HUES6 (cell line): ENCODE data around the gene CADM1.

ENCODE experiments used
- H3K27ac ChIP-seq: 2 replicates; pipeline ENCODE4 v1.7.0; 2013; ENCODE audit warnings: low read depth, mild to moderate bottlenecking, low read length, inconsistent platforms
- H3K27me3 ChIP-seq: 2 replicates; pipeline ENCODE4 v1.6.1; 2013; ENCODE audit warnings: low read length; ENCODE audit not compliant: control insufficient read depth, insufficient read depth
- H3K36me3 ChIP-seq: 2 replicates; pipeline ENCODE4 v1.6.1; 2013; ENCODE audit warnings: low read length; ENCODE audit not compliant: control insufficient read depth, insufficient read depth
- H3K4me1 ChIP-seq: 2 replicates; pipeline ENCODE4 v1.6.1; 2013; ENCODE audit warnings: low read length; ENCODE audit not compliant: control insufficient read depth, insufficient read depth
- H3K4me3 ChIP-seq: 2 replicates; pipeline ENCODE4 v1.5.1; 2013; ENCODE audit warnings: low read depth, low read length
- H3K9ac ChIP-seq: one replicate; pipeline ENCODE4 v1.6.1; 2013; ENCODE audit warnings: mild to moderate bottlenecking, low read length
- H3K9me3 ChIP-seq: 2 replicates; pipeline ENCODE4 v1.6.1; 2013; ENCODE audit warnings: low read depth, low read length; ENCODE audit not compliant: control insufficient read depth, insufficient read depth

CADM1 gene

GRCh38 chr11:115133475-115134209 is 370.6 kb downstream of the CADM1 start:
- H3K27ac ChIP-seq = no peak overlapping the region
- no peaks in the 10 kb centered on the region for H3K4me1 ChIP-seq
- no peak overlapping the region for H3K9ac ChIP-seq
- H3K36me3 ChIP-seq = no peaks in the 10 kb centered on the region
- H3K4me3 ChIP-seq = no peak overlapping the region
- no peaks in the 10 kb centered on the region for H3K27me3 ChIP-seq
- no peaks in the 10 kb centered on the region for H3K9me3 ChIP-seq

- no peaks in the 10 kb centered on the region for H3K36me3 ChIP-seq
- no peak overlapping the region for H3K27ac ChIP-seq
- no peaks in the 10 kb centered on the region for H3K4me1 ChIP-seq
- H3K27me3 ChIP-seq = no peaks in the 10 kb centered on the region
- H3K9ac ChIP-seq = no peak overlapping the region
- H3K9me3 ChIP-seq = no peaks in the 10 kb centered on the region
- no peak overlapping the region for H3K4me3 ChIP-seq
Measured at GRCh38 chr11:115132436-115133228, 371.6 kb downstream of the CADM1 start.

DNA sequence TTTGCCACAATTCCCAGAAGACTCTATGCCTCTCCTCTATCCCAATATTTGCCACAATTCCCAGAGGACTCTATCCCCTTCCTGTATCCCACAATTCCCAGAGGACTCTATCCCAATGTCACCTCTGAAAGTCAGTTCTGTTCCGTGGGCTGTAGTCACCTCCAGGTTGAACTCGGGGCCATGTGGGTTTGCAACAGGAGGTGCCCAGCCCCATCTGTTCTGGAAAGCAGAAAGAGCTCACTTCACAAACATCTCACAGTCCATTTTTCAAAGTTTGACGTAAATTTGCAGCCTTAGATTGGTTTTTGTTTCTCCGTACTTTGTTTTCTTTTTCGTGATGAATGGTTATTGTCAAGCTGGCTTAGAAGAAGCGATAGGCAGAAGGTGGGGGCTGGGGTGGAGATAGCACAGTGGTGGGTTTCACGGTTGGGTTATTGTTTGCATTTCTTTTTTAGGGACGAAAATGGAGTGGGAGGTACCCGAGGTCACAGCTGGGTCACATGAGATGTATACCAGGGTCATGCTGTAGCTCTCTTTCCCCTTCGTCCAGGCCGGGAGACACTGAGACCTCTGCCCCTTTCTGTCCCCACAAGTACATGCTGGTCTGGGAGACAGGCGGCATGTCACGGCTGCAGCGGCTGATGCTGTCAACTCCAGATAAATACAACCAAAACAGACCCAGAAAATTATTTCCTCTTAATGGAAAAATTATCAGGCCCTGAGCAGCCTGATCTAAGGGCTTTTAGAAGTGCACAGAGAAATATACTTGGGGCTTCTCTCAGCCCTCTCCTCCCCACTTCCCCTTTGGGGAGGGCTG is 374.5 kb downstream of the CADM1 start:
- H3K27ac ChIP-seq = no peak overlapping the region

DNA sequence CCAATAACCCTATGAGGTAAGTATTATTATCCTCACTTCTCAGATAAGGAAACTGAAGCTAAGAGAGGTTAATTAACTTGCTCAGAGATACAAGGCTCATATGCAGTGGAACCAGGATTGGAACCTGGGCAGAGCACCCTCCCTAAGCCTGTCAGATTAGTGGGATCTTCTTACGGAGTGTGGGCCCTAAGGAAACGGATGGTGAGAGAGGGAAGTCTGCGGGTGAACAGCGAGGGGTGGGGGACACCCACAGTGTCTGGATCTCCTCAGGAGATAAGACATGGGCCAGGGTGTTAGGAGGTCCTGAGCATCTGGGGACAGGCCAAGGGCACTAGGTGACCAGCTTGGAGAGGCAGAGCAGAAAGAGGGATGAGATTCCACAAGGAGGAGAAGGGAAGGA is 376.0 kb downstream of the CADM1 start:
- H3K4me3 ChIP-seq = no peak overlapping the region
- H3K9ac ChIP-seq = no peak overlapping the region
- H3K4me1 ChIP-seq = 0 out of 2 replicates have a peak, but pooled peaks cover 6% of the 10 kb centered on the region
- no peaks in the 10 kb centered on the region for H3K36me3 ChIP-seq
- H3K27ac ChIP-seq = no peak overlapping the region
- no peaks in the 10 kb centered on the region for H3K9me3 ChIP-seq
- no peaks in the 10 kb centered on the region for H3K27me3 ChIP-seq

More for the DNA sequence above, 374.5 kb downstream of the CADM1 start:
- Histone ChIP-seq H3K36me3 (no peaks in the 10 kb centered on the region), H3K27me3 (no peaks in the 10 kb centered on the region), H3K9ac (no peak overlapping the region), H3K9me3 (no peaks in the 10 kb centered on the region), H3K4me1 (0 out of 2 replicates have a peak, but pooled peaks cover under 1% of the 10 kb centered on the region), H3K4me3 (no peak overlapping the region)

DNA sequence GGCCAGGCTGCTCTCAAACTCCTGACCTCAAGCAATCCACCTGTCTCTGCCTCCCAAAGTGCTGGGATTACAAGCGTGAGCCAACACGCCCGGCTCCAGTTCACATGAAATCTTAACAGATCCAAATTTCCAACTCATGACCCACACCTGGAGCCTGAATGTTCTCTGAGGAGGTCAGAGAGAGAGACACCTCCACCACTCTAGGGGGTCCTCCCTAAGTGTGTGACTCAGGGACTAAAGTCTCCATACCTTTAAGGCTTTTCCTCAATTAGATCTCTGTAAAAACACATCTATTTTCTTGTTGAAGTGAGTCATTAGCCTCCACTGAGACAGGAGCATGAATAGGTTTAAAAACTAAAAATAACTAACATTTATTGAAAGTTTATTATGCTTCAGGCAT is 376.4 kb downstream of the CADM1 start:
- no peak overlapping the region for H3K9ac ChIP-seq
- H3K4me3 ChIP-seq = no peak overlapping the region
- H3K9me3 ChIP-seq = no peaks in the 10 kb centered on the region
- 0 out of 2 replicates have a peak, but pooled peaks cover 6% of the 10 kb centered on the region for H3K4me1 ChIP-seq
- H3K36me3 ChIP-seq = no peaks in the 10 kb centered on the region
- H3K27ac ChIP-seq = no peak overlapping the region
- H3K27me3 ChIP-seq = no peaks in the 10 kb centered on the region

- no peak overlapping the region for H3K27ac ChIP-seq
- 0 out of 2 replicates have a peak, but pooled peaks cover 6% of the 10 kb centered on the region for H3K4me1 ChIP-seq
- H3K4me3 ChIP-seq = no peak overlapping the region
Measured at GRCh38 chr11:115126515-115127208, 377.6 kb downstream of the CADM1 start.

GRCh38 chr11:115126092-115126491 is 378.1 kb downstream of the CADM1 start:
- H3K27me3 ChIP-seq = no peaks in the 10 kb centered on the region
- no peaks in the 10 kb centered on the region for H3K9me3 ChIP-seq
- no peaks in the 10 kb centered on the region for H3K36me3 ChIP-seq
- 0 out of 2 replicates have a peak, but pooled peaks cover 6% of the 10 kb centered on the region for H3K4me1 ChIP-seq
- H3K27ac ChIP-seq = no peak overlapping the region
- H3K4me3 ChIP-seq = no peak overlapping the region
- no peak overlapping the region for H3K9ac ChIP-seq

More at GRCh38 chr11:115126515-115127208, 377.6 kb downstream of the CADM1 start:
- Histone ChIP-seq H3K9me3 (no peaks in the 10 kb centered on the region), H3K27me3 (no peaks in the 10 kb centered on the region), H3K9ac (no peak overlapping the region), H3K36me3 (no peaks in the 10 kb centered on the region)

GRCh38 chr11:115124786-115125185 is 379.4 kb downstream of the CADM1 start:
- Histone ChIP-seq H3K4me1 (0 out of 2 replicates have a peak, but pooled peaks cover 6% of the 10 kb centered on the region), H3K9me3 (no peaks in the 10 kb centered on the region), H3K36me3 (no peaks in the 10 kb centered on the region), H3K9ac (no peak overlapping the region), H3K27ac (no peak overlapping the region), H3K4me3 (no peak overlapping the region), H3K27me3 (no peaks in the 10 kb centered on the region)

- Histone ChIP-seq H3K36me3 (no peaks in the 10 kb centered on the region), H3K9me3 (no peaks in the 10 kb centered on the region), H3K9ac (no peak overlapping the region), H3K27me3 (no peaks in the 10 kb centered on the region), H3K4me1 (peaks cover 9% of the 10 kb centered on the region), H3K27ac (no peak overlapping the region), H3K4me3 (no peak overlapping the region)
Measured at GRCh38 chr11:115123641-115124040, 380.6 kb downstream of the CADM1 start.

- H3K27me3 ChIP-seq = no peaks in the 10 kb centered on the region
- no peak overlapping the region for H3K27ac ChIP-seq
- peaks cover 21% of the 10 kb centered on the region for H3K4me1 ChIP-seq
- H3K9ac ChIP-seq = no peak overlapping the region
- H3K36me3 ChIP-seq = no peaks in the 10 kb centered on the region
- H3K9me3 ChIP-seq = no peaks in the 10 kb centered on the region
- no peak overlapping the region for H3K4me3 ChIP-seq
Measured at GRCh38 chr11:115122274-115122673, 381.9 kb downstream of the CADM1 start.
